H1 (cell line): ENCODE data around the gene TTC34. TPM values are rescaled to one million over a fixed set of nuclear protein-coding genes. Genes with fewer than 3 reads are reported as not detected.

Source experiments
- CTCF ChIA-PET: fragments of 300-600 bp; sonication (Branson Sonifier 250); formaldehyde crosslinking; loops from one replicate; lab custom pipeline; 2021; ENCODE audit not compliant: partially characterized antibody; lab: Charles Lee
- POLR2A ChIA-PET: fragments of 300-600 bp; sonication (Branson Sonifier 250); formaldehyde crosslinking; loops from one replicate; lab custom pipeline; 2021; ENCODE audit warnings: inconsistent platforms; ENCODE audit not compliant: partially characterized antibody; lab: Charles Lee
- DNase-seq, 2 experiments: peaks; one replicate each; pipeline versions ENCODE4 v3.0.0 to v3.0.0-alpha.2; 2010 to 2022; ENCODE audit warnings: low spot score in 2 of 2, low read depth in 1 of 2, mixed read lengths in 1 of 2
- FAIRE-seq: peaks from 2 replicates; lab custom pipeline; 2011; peaks lifted over from hg19 to GRCh38; lab: Jason Lieb, UNC
- H2AFZ ChIP-seq: 2 replicates; pipeline ENCODE4 v1.8.1; 2012; ENCODE audit warnings: low read length, inconsistent platforms
- H2AK5ac ChIP-seq: 2 replicates; pipeline ENCODE4 v1.6.1; 2013; ENCODE audit warnings: low read depth, low read length
- H2BK120ac ChIP-seq: replicated peaks from 2 replicates; pipeline ENCODE3; 2013; ENCODE audit warnings: low read depth, low read length, inconsistent platforms
- H2BK12ac ChIP-seq: 2 replicates; pipeline ENCODE4 v1.6.1; 2013; ENCODE audit warnings: low read depth, low read length
- H2BK15ac ChIP-seq: 2 replicates; pipeline ENCODE4 v1.6.1; 2013; ENCODE audit warnings: low read length
- H2BK20ac ChIP-seq: 2 replicates; pipeline ENCODE4 v1.6.1; 2013; ENCODE audit warnings: low read length
- H2BK5ac ChIP-seq: 2 replicates; pipeline ENCODE4 v1.6.1; 2013; ENCODE audit warnings: low read depth, low read length
- H3K14ac ChIP-seq: 2 replicates; pipeline ENCODE4 v1.6.1; 2013; ENCODE audit warnings: inconsistent platforms; ENCODE audit not compliant: insufficient read length
- H3K18ac ChIP-seq: 2 replicates; pipeline ENCODE4 v1.6.1; 2013; ENCODE audit warnings: low read length; ENCODE audit errors: extremely low read depth
- H3K23ac ChIP-seq: 2 replicates; pipeline ENCODE4 v1.6.1; 2013; ENCODE audit warnings: inconsistent platforms; ENCODE audit not compliant: insufficient read length
- H3K23me2 ChIP-seq: 2 replicates; pipeline ENCODE4 v1.6.1; 2013; ENCODE audit warnings: low read depth, low read length
- H3K27ac ChIP-seq: 2 replicates; pipeline ENCODE4 v1.6.1; 2011; ENCODE audit warnings: low read depth, low read length, inconsistent platforms
- H3K27me3 ChIP-seq, 4 experiments: replicated peaks in 1 of 4; 1 replicate in 1 of 4; 2 replicates in 3 of 4; pipeline versions ENCODE4 v1.6.1 to v1.8.1; 2011 to 2013; ENCODE audit warnings: low read length in 3 of 4, mild to moderate bottlenecking in 3 of 4, inconsistent platforms in 2 of 4, mixed read lengths in 2 of 4, moderate library complexity in 1 of 4; ENCODE audit not compliant: control insufficient read depth in 3 of 4, insufficient read depth in 3 of 4; ENCODE audit errors: extremely low read depth in 1 of 4
- H3K36me3 ChIP-seq, 4 experiments: 2 replicates each; pipeline versions ENCODE4 v1.6.1 to v1.8.1; 2011 to 2013; ENCODE audit warnings: mild to moderate bottlenecking in 4 of 4, low read length in 3 of 4, moderate library complexity in 2 of 4, control low read depth in 1 of 4, inconsistent platforms in 1 of 4; ENCODE audit not compliant: insufficient read depth in 4 of 4, control insufficient read depth in 2 of 4
- H3K4ac ChIP-seq: replicated peaks from 2 replicates; pipeline ENCODE3; 2013; ENCODE audit warnings: low read length, low read depth, mixed read lengths, inconsistent platforms; ENCODE audit not compliant: insufficient read length
- H3K4me1 ChIP-seq, 4 experiments: replicated peaks in 1 of 4; 1 replicate in 1 of 4; 2 replicates in 3 of 4; pipeline versions ENCODE4 v1.6.1 to v1.8.1; 2011 to 2013; ENCODE audit warnings: low read length in 3 of 4, inconsistent platforms in 2 of 4, mixed read lengths in 1 of 4; ENCODE audit not compliant: insufficient read depth in 4 of 4, control insufficient read depth in 3 of 4
- H3K4me2 ChIP-seq, 2 experiments: 2 replicates each; pipeline versions ENCODE4 v1.6.1 to v1.8.1; 2011 to 2013; ENCODE audit warnings: low read depth in 2 of 2, low read length in 2 of 2, control low read depth in 1 of 2, inconsistent platforms in 1 of 2, mild to moderate bottlenecking in 1 of 2; ENCODE audit not compliant: insufficient read depth in 1 of 2
- H3K4me3 ChIP-seq, 4 experiments: fragments of 200-600, 300-600 bp in 1 of 4; sonication (generic), shearing (Covaris generic), sonication (Bioruptor Twin) in 1 of 4; 2 replicates each; pipeline versions ENCODE4 v1.5.1 to v1.8.1; 2011 to 2016; ENCODE audit warnings: low read length in 4 of 4, low read depth in 3 of 4, control low read depth in 2 of 4, inconsistent platforms in 2 of 4, mild to moderate bottlenecking in 2 of 4, mixed read lengths in 1 of 4, moderate library complexity in 1 of 4; ENCODE audit not compliant: insufficient read depth in 2 of 4; ENCODE audit errors: extremely low read depth in 1 of 4
- H3K56ac ChIP-seq: replicated peaks from 2 replicates; pipeline ENCODE3; 2013; ENCODE audit warnings: low read depth, mild to moderate bottlenecking, mixed read lengths, low read length, inconsistent platforms; ENCODE audit not compliant: insufficient read length
- H3K79me1 ChIP-seq: 2 replicates; pipeline ENCODE4 v1.6.1; 2013; ENCODE audit warnings: low read depth, low read length, control low read depth
- H3K79me2 ChIP-seq, 2 experiments: 2 replicates each; pipeline versions ENCODE4 v1.6.1 to v1.8.1; 2012 to 2013; ENCODE audit warnings: low read length in 2 of 2, mild to moderate bottlenecking in 2 of 2, inconsistent platforms in 1 of 2; ENCODE audit not compliant: insufficient read depth in 2 of 2, control insufficient read depth in 1 of 2
- H3K9ac ChIP-seq, 4 experiments: replicated peaks in 1 of 4; 1 replicate in 1 of 4; 2 replicates in 3 of 4; pipeline versions ENCODE4 v1.6.1 to v1.8.1; 2011 to 2013; ENCODE audit warnings: low read depth in 3 of 4, low read length in 3 of 4, control low read depth in 2 of 4, mild to moderate bottlenecking in 2 of 4, moderate library complexity in 2 of 4, inconsistent platforms in 1 of 4; ENCODE audit errors: extremely low read depth in 1 of 4
- H3K9me3 ChIP-seq, 2 experiments: 2 replicates each; pipeline versions ENCODE4 v1.6.1 to v1.8.1; 2012 to 2013; ENCODE audit warnings: mild to moderate bottlenecking in 2 of 2, moderate library complexity in 2 of 2, control low read depth in 1 of 2, inconsistent platforms in 1 of 2, low read depth in 1 of 2, low read length in 1 of 2, mixed read lengths in 1 of 2; ENCODE audit not compliant: insufficient read depth in 2 of 2
- H4K20me1 ChIP-seq, 2 experiments: replicated peaks in 1 of 2; 2 replicates each; pipeline versions ENCODE3 to v1.8.1; 2011 to 2013; ENCODE audit warnings: inconsistent platforms in 2 of 2, low read length in 2 of 2, mild to moderate bottlenecking in 1 of 2; ENCODE audit not compliant: insufficient read depth in 2 of 2, control insufficient read depth in 1 of 2
- H4K5ac ChIP-seq: 2 replicates; pipeline ENCODE4 v1.6.1; 2013; ENCODE audit warnings: low read length, low read depth, mixed read lengths, inconsistent platforms; ENCODE audit not compliant: insufficient read length
- H4K8ac ChIP-seq: 2 replicates; pipeline ENCODE4 v1.8.0; 2013; ENCODE audit warnings: mild to moderate bottlenecking, moderate library complexity, low read length, inconsistent platforms; ENCODE audit not compliant: insufficient read depth; ENCODE audit errors: extremely low read depth
- H4K91ac ChIP-seq: replicated peaks from 2 replicates; pipeline ENCODE3; 2013; ENCODE audit warnings: low read length, mixed read lengths, inconsistent platforms; ENCODE audit not compliant: insufficient read length
- BCL11A ChIP-seq, 2 experiments: IDR thresholded peaks; one replicate each; pipeline ENCODE4 v1.6.1; 2011; ENCODE audit warnings: low read depth in 2 of 2, low read length in 2 of 2, mild to moderate bottlenecking in 2 of 2
- NANOG ChIP-seq: IDR thresholded peaks from 2 replicates; pipeline ENCODE4 v1.6.1; 2011; ENCODE audit warnings: low read length, low read depth, mild to moderate bottlenecking, inconsistent platforms; ENCODE audit not compliant: insufficient read depth, poor library complexity, severe bottlenecking
- PHF8 ChIP-seq: fragments of 200-600 bp; sonication (generic); conservative IDR thresholded peaks from 2 replicates; pipeline ENCODE4 v1.7.1; 2012; ENCODE audit warnings: low read depth, mild to moderate bottlenecking, inconsistent platforms, low read length, moderate library complexity
- POU5F1 ChIP-seq: IDR thresholded peaks from 2 replicates; pipeline ENCODE4 v1.6.1; 2011; ENCODE audit warnings: low read depth, mild to moderate bottlenecking, low read length, moderate library complexity
- RAD21 ChIP-seq, 2 experiments: IDR thresholded peaks in 1 of 2; conservative IDR thresholded peaks in 1 of 2; 2 replicates each; pipeline ENCODE4 v1.6.1; 2011; ENCODE audit warnings: low read depth in 2 of 2, low read length in 2 of 2, improper control_type of control experiment in 1 of 2, inconsistent platforms in 1 of 2, mild to moderate bottlenecking in 1 of 2, moderate library complexity in 1 of 2
- YY1 ChIP-seq: IDR thresholded peaks from 2 replicates; pipeline ENCODE4 v1.6.1; 2011; ENCODE audit warnings: low read depth, mild to moderate bottlenecking, low read length
- WGBS, 2 experiments: shearing (Covaris generic) in 1 of 2; methylation state at CpG; one replicate each; pipeline versions ENCODE4 v1.1.6 to v1.1.7; 2013 to 2015; ENCODE audit warnings: low lambda C conversion rate in 2 of 2, mixed read lengths in 2 of 2, inconsistent platforms in 1 of 2, low coverage in 1 of 2, missing lambda C conversion rate in 1 of 2; ENCODE audit not compliant: insufficient replicate concordance in 2 of 2, insufficient coverage in 1 of 2, insufficient read length in 1 of 2; ENCODE audit errors: extremely low coverage in 1 of 2, missing lambda C conversion rate in 1 of 2; 5-methylcytosine and 5-hydroxymethylcytosine counted together
- polyA plus RNA-seq, 7 experiments: library from polyadenylated mRNA; depleted of rRNA in 3 of 7; stranded (reverse) in 5 of 7; unstranded in 2 of 7; fragments of >200 nt in 5 of 7; fragments of 200-250 nt in 2 of 7; gene quantifications; 1 replicate in 5 of 7; 2 replicates in 1 of 7; 4 replicates in 1 of 7; pipeline versions ENCODE4 v1.2.1 to v1.2.3, GENCODE V29; 2011 to 2013; ENCODE audit warnings: missing spikeins in 2 of 7, mixed read lengths in 2 of 7
- total RNA-seq: library from RNA; stranded (reverse); fragmentation: NEBNext Ultra II Directional; extraction: Animal tissue kit (Norgen Biotek cat#: 25700); gene quantifications from 2 replicates; pipeline ENCODE4 v1.2.1, GENCODE V29; 2021
- TF ChIP-seq, protein P1 (sequence below), 3 experiments: IDR thresholded peaks; 1 replicate in 2 of 3; 2 replicates in 1 of 3; pipeline versions ENCODE4 v1.5.1 to v1.6.1; 2011; ENCODE audit warnings: low read length in 3 of 3, mild to moderate bottlenecking in 3 of 3, inconsistent platforms in 2 of 3, low read depth in 1 of 3, moderate library complexity in 1 of 3; ENCODE audit not compliant: insufficient read depth in 1 of 3; ENCODE audit errors: control extremely low read depth in 1 of 3

TTC34 gene
- total and polyA plus RNA-seq, 2 of the 8 experiments (the other 6 are each of a cell fraction or from before 2014, with no cell fraction given): 0.23 to 0.50 TPM

DNA sequence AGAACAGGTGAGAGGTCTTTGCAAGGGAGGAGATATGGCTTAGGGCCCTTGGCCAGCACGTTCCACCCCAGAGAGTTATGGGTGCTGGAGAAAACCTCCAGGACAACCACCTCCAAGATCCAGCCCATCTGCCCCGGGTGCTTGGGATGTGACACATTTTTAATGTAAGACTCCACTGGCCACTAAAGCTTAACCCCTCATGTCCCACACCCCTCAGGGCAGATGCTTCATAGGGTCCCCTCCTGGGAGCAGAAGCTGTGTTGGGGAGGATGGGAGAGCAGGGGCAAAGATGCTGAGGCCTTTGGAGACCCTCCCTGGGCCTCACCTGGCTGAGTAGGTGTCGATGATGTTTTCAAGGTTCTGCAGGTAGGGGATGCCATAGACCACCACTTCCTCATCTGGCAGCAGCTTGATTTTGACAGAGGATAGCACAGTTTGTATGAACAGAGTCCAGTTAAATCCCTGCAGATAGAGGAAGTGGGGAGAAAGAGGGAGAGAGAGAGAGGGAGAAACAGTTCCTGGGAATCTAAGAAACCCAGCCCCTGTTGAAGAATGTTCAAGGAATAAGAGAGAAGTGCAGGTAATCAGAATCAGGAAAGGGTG, 203.1 kb downstream of the TTC34 start:
- H3K27ac ChIP-seq: no peak overlapping the region
- CTCF ChIA-PET: interaction anchor here (0.6 kb wide), 1 partner anchor 30 kb away, joined by 3 read pairs; no protein-coding TSS in a partner anchor
- no peak for FAIRE-seq

More for the DNA sequence above, 203.1 kb downstream of the TTC34 start:
- Histone ChIP-seq H3K79me1 (no peaks in the 10 kb centered on the region), H3K4me1 (no peaks in the 10 kb centered on the region), H3K56ac (no peak overlapping the region), H2BK15ac (no peak overlapping the region), H3K23ac (no peak overlapping the region), H3K36me3 (no peaks in the 10 kb centered on the region), H2BK12ac (no peak overlapping the region), H3K79me2 (no peaks in the 10 kb centered on the region), H3K23me2 (no peaks in the 10 kb centered on the region), H4K5ac (no peak overlapping the region), H4K91ac (no peak overlapping the region), H2AFZ (no peak overlapping the region), H2BK120ac (no peak overlapping the region), H3K4ac (no peak overlapping the region), H2BK5ac (no peak overlapping the region), H3K27me3 (no peaks in the 10 kb centered on the region), H2BK20ac (no peak overlapping the region), H3K14ac (no peak overlapping the region), H4K8ac (no peak overlapping the region), H3K4me3 (no peak overlapping the region), H3K9ac (no peak overlapping the region), H3K18ac (no peak overlapping the region), H3K4me2 (no peak overlapping the region), H4K20me1 (no peaks in the 10 kb centered on the region), H3K9me3 (no peaks in the 10 kb centered on the region), H2AK5ac (no peak overlapping the region)
- TF ChIP-seq BCL11A (IDR thresholded peaks at IDR 0.05; ENCODE audit: low read depth in 2 of 2, low read length in 2 of 2) (no peak), NANOG (no peak), POU5F1 (no peak), PHF8 (no peak), RAD21 (IDR thresholded peaks at IDR 0.05 in 1 of 2, conservative IDR thresholded peaks at IDR 0.05 in 1 of 2; ENCODE audit: low read depth in 2 of 2, low read length in 2 of 2) (peak; percentile 68 to 76), YY1 (no peak)
- TF ChIP-seq, protein P1, sequence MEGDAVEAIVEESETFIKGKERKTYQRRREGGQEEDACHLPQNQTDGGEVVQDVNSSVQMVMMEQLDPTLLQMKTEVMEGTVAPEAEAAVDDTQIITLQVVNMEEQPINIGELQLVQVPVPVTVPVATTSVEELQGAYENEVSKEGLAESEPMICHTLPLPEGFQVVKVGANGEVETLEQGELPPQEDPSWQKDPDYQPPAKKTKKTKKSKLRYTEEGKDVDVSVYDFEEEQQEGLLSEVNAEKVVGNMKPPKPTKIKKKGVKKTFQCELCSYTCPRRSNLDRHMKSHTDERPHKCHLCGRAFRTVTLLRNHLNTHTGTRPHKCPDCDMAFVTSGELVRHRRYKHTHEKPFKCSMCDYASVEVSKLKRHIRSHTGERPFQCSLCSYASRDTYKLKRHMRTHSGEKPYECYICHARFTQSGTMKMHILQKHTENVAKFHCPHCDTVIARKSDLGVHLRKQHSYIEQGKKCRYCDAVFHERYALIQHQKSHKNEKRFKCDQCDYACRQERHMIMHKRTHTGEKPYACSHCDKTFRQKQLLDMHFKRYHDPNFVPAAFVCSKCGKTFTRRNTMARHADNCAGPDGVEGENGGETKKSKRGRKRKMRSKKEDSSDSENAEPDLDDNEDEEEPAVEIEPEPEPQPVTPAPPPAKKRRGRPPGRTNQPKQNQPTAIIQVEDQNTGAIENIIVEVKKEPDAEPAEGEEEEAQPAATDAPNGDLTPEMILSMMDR (IDR thresholded peaks at IDR 0.05; ENCODE audit: control extremely low read depth in 1 of 3, insufficient read depth in 1 of 3, low read depth in 1 of 3, low read length in 3 of 3): peak; percentile 39 to 40 (median 39); a peak in 3 of 4 replicates
- DNase-seq: no peak
- POLR2A ChIA-PET: no interaction called here
- 88% methylated on average over 3 of the region's 3 CpGs; no CpG with 5 or more reads in 1 of the 2 experiments for WGBS, 2 experiments
